ENCODE results near the gene CDC25B. TPM values are rescaled to one million over a fixed set of nuclear protein-coding genes. Genes with fewer than 3 reads are reported as not detected.
A peak's percentile ranks its signal among the peaks of the same experiment; 100 is the strongest.

CDC25B gene
- total RNA-seq, 1 donor from 2014 or later = 24.3 TPM

DNA sequence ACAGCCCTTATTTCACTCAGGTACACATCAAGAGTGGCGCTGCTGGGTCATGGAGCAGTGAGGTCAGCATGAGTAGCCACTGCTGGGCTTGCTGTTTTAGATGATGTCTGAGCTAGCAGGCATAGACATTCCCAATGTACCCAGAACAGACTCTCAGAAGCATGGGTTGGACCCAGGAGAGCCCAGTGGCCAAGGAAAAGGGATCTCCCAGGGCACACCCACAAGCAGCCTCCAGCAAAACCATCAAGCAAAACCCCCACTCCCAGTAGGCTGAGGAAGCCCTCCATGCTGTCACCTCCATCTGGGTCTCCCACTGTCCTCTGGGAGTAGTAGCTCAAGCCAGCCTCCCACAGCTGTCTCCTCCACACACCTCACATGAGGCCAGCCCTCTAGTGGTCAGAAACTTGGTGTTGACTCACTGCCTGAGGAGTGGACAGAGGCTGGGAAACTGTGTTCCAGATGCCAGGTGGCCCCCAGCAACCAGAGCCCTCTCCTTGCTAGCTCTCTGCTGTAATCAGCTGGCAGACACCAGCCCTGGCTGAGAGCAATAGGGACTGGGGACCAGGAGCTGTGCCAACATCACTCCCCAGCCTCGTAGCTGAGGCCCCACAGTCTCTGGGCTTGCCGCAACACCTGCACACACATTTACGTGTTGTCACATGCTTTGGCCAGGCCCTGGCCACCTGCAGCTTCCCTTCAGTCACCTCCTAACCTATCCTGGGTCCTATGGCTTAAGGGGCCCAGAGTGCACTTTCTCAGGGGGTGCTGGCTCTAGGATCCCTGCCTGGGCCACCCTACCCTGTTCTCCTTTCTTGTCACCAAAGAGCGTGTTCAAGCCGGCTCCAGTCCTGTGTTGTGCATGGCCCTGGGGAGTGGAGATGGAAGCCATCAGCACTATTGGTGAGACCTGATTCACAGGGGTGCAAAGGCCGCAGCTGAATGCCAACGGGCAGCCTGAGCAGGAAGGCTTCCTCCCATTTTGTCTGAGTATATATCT is 22.3 kb downstream of the CDC25B start:
- CTCF ChIA-PET = interaction anchor here (0.6 to 3.7 kb wide), 3 partner anchors 18 to 31 kb away, joined by 3 to 33 read pairs (median 12); partner anchors contain the start of gene CENPB
- POLR2A ChIA-PET = interaction anchor here (0.6 to 3.3 kb wide), 7 partner anchors 8 to 946 kb away, joined by 4 to 65 read pairs (median 9); partner anchors contain the start of genes ADISSP, CDC25B and CENPB
- Mint-ChIP-seq H3K9me3 (no peaks in the 10 kb centered on the region), H3K27me3 (no peaks in the 10 kb centered on the region), H3K27ac (peak overlapping the region; percentile 35), H3K36me3 (ENCODE audit: low read depth) (peaks cover 12% of the 10 kb centered on the region), H3K4me1 (peaks cover 20% of the 10 kb centered on the region), H3K4me3 (no peak overlapping the region)
- TF ChIP-seq CTCF (IDR thresholded peaks at IDR 0.05) = no peak
- ATAC-seq (ENCODE audit: low read depth) (no peak), DNase-seq (no peak)
- intact Hi-C loops (cut with micrococcal nuclease) = no loop called here

DNA sequence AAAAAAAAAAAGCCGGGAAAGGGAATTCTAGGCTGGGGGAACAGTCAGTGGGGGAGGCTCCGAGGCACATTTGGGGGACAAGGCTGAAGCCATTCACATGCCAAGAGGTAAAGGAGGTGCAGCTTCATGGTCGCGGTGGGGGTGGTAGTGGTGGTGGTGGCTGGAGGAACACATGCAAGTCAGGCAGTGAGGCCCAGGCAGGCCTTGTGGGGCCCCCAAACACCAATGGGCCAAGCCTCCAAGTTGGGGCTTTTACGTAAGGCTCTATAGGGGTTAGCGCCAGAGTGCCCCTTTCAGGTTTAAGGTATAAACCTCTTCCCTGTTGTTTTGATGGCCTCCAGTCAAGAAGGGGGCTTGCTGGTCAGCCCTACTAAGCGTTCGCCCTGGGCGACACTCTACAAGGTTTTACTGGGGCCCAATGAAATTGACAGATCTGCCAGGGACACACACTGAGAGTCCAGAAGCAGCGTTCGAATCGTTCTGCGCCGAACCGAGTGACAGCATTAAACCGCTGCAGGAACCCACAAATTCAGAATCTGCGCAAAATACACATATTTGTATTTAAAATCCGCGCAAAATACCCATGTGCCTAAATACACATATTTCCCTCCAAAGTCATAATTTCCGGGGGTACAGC is 23.4 kb downstream of the CDC25B start:
- no peak for ATAC-seq (ENCODE audit: low read depth)
- ChIA-PET CTCF (interaction anchor here (1.0 to 3.7 kb wide), 10 partner anchors 19 to 253 kb away, joined by 3 to 33 read pairs (median 6); partner anchors contain the start of genes ADISSP, CDC25B and CENPB), POLR2A (interaction anchor here (0.7 to 3.3 kb wide), 17 partner anchors 8 to 1167 kb away, joined by 3 to 65 read pairs (median 11); partner anchors contain the start of genes ADISSP, CDC25B, CENPB and NOP56)
- intact Hi-C loops (cut with micrococcal nuclease) = loop anchor here (1.0 to 2.0 kb wide), 12 partner anchors 8 to 266 kb away; partner anchors contain the start of genes CDC25B, CENPB, MAVS and PANK2
- Mint-ChIP-seq H3K27ac (peak overlapping the region; percentile 89), H3K4me3 (peak overlapping the region; percentile 92), H3K4me1 (peaks cover 20% of the 10 kb centered on the region), H3K36me3 (ENCODE audit: low read depth) (peaks cover 23% of the 10 kb centered on the region), H3K9me3 (no peaks in the 10 kb centered on the region), H3K27me3 (no peaks in the 10 kb centered on the region)
- no peak for TF ChIP-seq CTCF (IDR thresholded peaks at IDR 0.05)
- no peak for DNase-seq

DNA sequence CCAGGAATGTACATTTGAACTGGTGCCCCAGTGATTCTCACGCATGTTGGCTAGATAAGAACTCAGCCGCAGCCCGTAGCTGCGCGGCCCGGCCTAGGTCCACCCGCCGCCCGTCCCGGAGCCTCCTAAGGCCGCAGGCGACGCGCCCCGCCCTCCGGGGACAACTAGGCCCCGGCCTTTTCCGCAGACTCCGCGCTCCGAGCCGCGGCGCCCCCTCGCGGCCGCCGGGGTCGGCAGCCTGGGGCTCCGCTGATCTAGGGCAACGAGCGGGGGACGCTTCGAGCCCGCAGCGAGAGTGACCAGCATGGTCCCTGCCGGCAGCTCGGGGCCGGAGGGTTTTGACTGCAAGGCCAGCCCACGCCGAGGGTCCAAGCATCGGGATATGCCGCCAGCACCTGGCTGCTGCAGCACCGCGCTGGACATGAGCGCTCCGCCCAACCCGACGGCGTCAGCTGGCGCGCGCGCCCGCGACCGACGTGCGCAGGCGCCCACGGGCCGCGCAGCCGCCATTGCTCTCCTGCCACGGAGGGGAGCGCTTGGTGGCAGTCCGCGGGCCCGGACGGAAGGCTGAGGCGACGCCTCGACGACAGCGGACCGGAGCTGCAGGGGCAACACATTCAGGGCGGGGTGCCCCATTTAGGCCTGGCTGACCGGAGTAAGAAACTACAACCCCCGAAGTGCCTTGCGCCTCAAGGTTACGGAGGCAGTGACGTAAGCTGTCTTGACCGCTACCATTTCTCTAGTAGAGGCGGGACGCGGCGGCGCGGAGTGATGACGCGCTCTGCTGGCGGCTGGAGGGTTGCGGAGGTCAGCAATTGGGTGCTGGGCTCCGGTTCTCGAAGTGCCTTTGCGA is 24.2 kb downstream of the CDC25B start, which contains the start of gene AP5S1:
TSS of gene AP5S1 (plus strand) at position 500 of the 853 bp plus-strand sequence. CDS start 1,571 bp downstream, outside the sequence.
- no peaks in the 10 kb centered on the region for H3K27me3 Mint-ChIP-seq
- ATAC-seq (ENCODE audit: low read depth) (peak; percentile 88), DNase-seq (peak; percentile 95)
- H3K9me3 Mint-ChIP-seq = no peaks in the 10 kb centered on the region
- ChIA-PET POLR2A (interaction anchor here (0.6 to 3.3 kb wide), 22 partner anchors 9 to 1833 kb away, joined by 3 to 65 read pairs (median 9); partner anchors contain the start of genes ADISSP, ATRN, CDC25B and CENPB), CTCF (interaction anchor here (1.0 to 3.7 kb wide), 13 partner anchors 20 to 265 kb away, joined by 3 to 33 read pairs (median 5); partner anchors contain the start of genes ADISSP, CDC25B and CENPB)
- TF ChIP-seq CTCF (IDR thresholded peaks at IDR 0.05) = peak; percentile 96
- H3K36me3 Mint-ChIP-seq (ENCODE audit: low read depth) = peaks cover 30% of the 10 kb centered on the region
- peak within 1 kb of the TSS; percentile 92 for H3K4me3 Mint-ChIP-seq
- H3K27ac Mint-ChIP-seq = peak within 1 kb of the TSS; percentile 97
- intact Hi-C loops (cut with micrococcal nuclease) = loop anchor here (1.0 to 2.0 kb wide), 12 partner anchors 9 to 265 kb away; partner anchors contain the start of genes CDC25B, CENPB, MAVS and PANK2
- H3K4me1 Mint-ChIP-seq = peaks cover 20% of the 10 kb centered on the region

GRCh38 chr20:3820901-3821727 is 25.0 kb downstream of the CDC25B start:
- ChIA-PET POLR2A (interaction anchor here (0.6 to 3.3 kb wide), 20 partner anchors 9 to 1832 kb away, joined by 3 to 65 read pairs (median 10); partner anchors contain the start of genes ADISSP, ATRN, CDC25B and CENPB), CTCF (interaction anchor here (1.0 to 3.7 kb wide), 13 partner anchors 21 to 264 kb away, joined by 3 to 33 read pairs (median 5); partner anchors contain the start of genes ADISSP, CDC25B and CENPB)
- Mint-ChIP-seq H3K4me1 (peaks cover 22% of the 10 kb centered on the region), H3K9me3 (no peaks in the 10 kb centered on the region), H3K27ac (peak overlapping the region; percentile 97), H3K27me3 (no peaks in the 10 kb centered on the region), H3K4me3 (peak overlapping the region; percentile 92), H3K36me3 (ENCODE audit: low read depth) (peaks cover 37% of the 10 kb centered on the region)
- ATAC-seq (ENCODE audit: low read depth) (no peak), DNase-seq (no peak)
- TF ChIP-seq CTCF (IDR thresholded peaks at IDR 0.05) = no peak
- intact Hi-C loops (cut with micrococcal nuclease) = loop anchor here (1.0 to 2.0 kb wide), 12 partner anchors 10 to 264 kb away; partner anchors contain the start of genes CDC25B, CENPB, MAVS and PANK2

All from activated B cell treated with CpG ODN at 0.5 μM for 24 hours (primary cell).